K562 (cell line): Measurements from ENCODE around the gene NLRP6. TPM values are rescaled to one million over a fixed set of nuclear protein-coding genes. Genes with fewer than 3 reads are reported as not detected.

ENCODE experiments used
- ATF7 ChIP-seq: fragments of 450-650 bp; IDR thresholded peaks from 2 replicates; pipeline ENCODE4 v1.7.1; 2014; ENCODE audit warnings: mild to moderate bottlenecking, moderate library complexity
- CREB1 ChIP-seq, 2 experiments: sonication (generic) in 1 of 2; formaldehyde crosslinking in 1 of 2; IDR thresholded peaks; 2 replicates each; pipeline versions ENCODE4 v1.6.1 to v1.8.0; 2012 to 2022; ENCODE audit warnings: inconsistent platforms in 1 of 2, mild to moderate bottlenecking in 1 of 2, missing genetic modification reagents in 1 of 2, moderate library complexity in 1 of 2
- CREB3 ChIP-seq: fragments of 450-650 bp; conservative IDR thresholded peaks from 2 replicates; pipeline ENCODE4 v1.6.1; 2016; ENCODE audit warnings: missing genetic modification characterization, low read depth, mild to moderate bottlenecking, missing compliant biosample characterization, moderate library complexity
- DIDO1 ChIP-seq: fragments of 450-650 bp; IDR thresholded peaks from 2 replicates; pipeline ENCODE4 v1.6.1; 2016; ENCODE audit warnings: low read depth, missing biosample characterization, missing genetic modification characterization
- E2F3 ChIP-seq: fragments of 250-450 bp; sonication (Bioruptor Pico); IDR thresholded peaks from 2 replicates; pipeline ENCODE4 v1.4.0; 2020; ENCODE audit warnings: mild to moderate bottlenecking
- GATAD2B ChIP-seq: fragments of 450-650 bp; IDR thresholded peaks from 2 replicates; pipeline ENCODE4 v1.6.1; 2017; ENCODE audit warnings: mild to moderate bottlenecking, borderline replicate concordance
- HNRNPH1 ChIP-seq: fragments of 200-400 bp; formaldehyde crosslinking; optimal IDR thresholded peaks from 2 replicates; pipeline ENCODE3; 2017; ENCODE audit warnings: low read depth, mild to moderate bottlenecking, low read length, moderate library complexity
- JUND ChIP-seq, 2 experiments: IDR thresholded peaks; 2 replicates in 1 of 2; 3 replicates in 1 of 2; pipeline ENCODE4 v1.6.1; 2011; ENCODE audit warnings: borderline replicate concordance in 2 of 2, low read depth in 2 of 2, low read length in 2 of 2, improper control_type of control experiment in 1 of 2, missing biosample characterization in 1 of 2, missing genetic modification characterization in 1 of 2, missing genetic modification reagents in 1 of 2
- MAFF ChIP-seq: IDR thresholded peaks from 2 replicates; pipeline ENCODE4 v1.6.1; 2012; ENCODE audit warnings: low read length, improper control_type of control experiment
- MITF ChIP-seq: IDR thresholded peaks from 2 replicates; pipeline ENCODE4 v1.6.1; 2014; ENCODE audit warnings: antibody characterized with exemption
- MTF1 ChIP-seq: fragments of 250-450 bp; sonication (Bioruptor Pico); IDR thresholded peaks from 2 replicates; pipeline ENCODE4 v1.9.0; 2021; ENCODE audit warnings: moderate library complexity, mild to moderate bottlenecking, inconsistent platforms, borderline replicate concordance
- NUFIP1 ChIP-seq: fragments of 450-650 bp; IDR thresholded peaks from 2 replicates; pipeline ENCODE4 v1.6.1; 2018; ENCODE audit not compliant: partially characterized antibody
- PCBP1 ChIP-seq: fragments of 200-400 bp; formaldehyde crosslinking; IDR thresholded peaks from 2 replicates; pipeline ENCODE4 v1.6.1; 2018; ENCODE audit warnings: mild to moderate bottlenecking, low read depth, low read length; ENCODE audit not compliant: poor library complexity, severe bottlenecking
- SOX6 ChIP-seq: fragments of 450-650 bp; IDR thresholded peaks from 2 replicates; pipeline ENCODE4 v1.6.1; 2014; ENCODE audit warnings: mild to moderate bottlenecking
- TBP ChIP-seq: optimal IDR thresholded peaks from 2 replicates; pipeline ENCODE3; 2011; ENCODE audit warnings: low read depth, low read length, improper control_type of control experiment
- ZBTB33 ChIP-seq: sonication (generic); formaldehyde crosslinking; IDR thresholded peaks from 2 replicates; pipeline ENCODE4 v1.8.1; 2023; ENCODE audit warnings: mild to moderate bottlenecking, missing genetic modification reagents
- ZC3H8 ChIP-seq: fragments of 450-650 bp; IDR thresholded peaks from 2 replicates; pipeline ENCODE4 v1.6.1; 2017
- ZNF23 ChIP-seq: fragments of 250-450 bp; sonication (Bioruptor Pico); IDR thresholded peaks from 2 replicates; pipeline ENCODE4 v1.4.0; 2020; ENCODE audit warnings: mild to moderate bottlenecking
- ZNF282 ChIP-seq: sonication (generic); formaldehyde crosslinking; IDR thresholded peaks from 2 replicates; pipeline ENCODE4 v1.8.1; 2023; ENCODE audit warnings: missing genetic modification reagents
- ZNF764 ChIP-seq: fragments of 250-450 bp; sonication (Bioruptor Pico); IDR thresholded peaks from 2 replicates; pipeline ENCODE4 v1.4.0; 2020; ENCODE audit warnings: low read depth, mild to moderate bottlenecking, moderate library complexity
- ZZZ3 ChIP-seq: fragments of 450-650 bp; IDR thresholded peaks from 2 replicates; pipeline ENCODE4 v1.6.1; 2016; ENCODE audit warnings: antibody characterized with exemption, mild to moderate bottlenecking, moderate library complexity
- polyA plus RNA-seq, 8 experiments: library from polyadenylated mRNA; depleted of rRNA in 4 of 8; stranded (reverse) in 5 of 8; unstranded in 3 of 8; fragments of >200 nt; fragmentation: Nextera tagmentation in 2 of 8; fragmentation: Illumina TruSeq in 1 of 8; extraction: Ambion mirVana in 2 of 8; extraction: Trizol in 1 of 8; gene quantifications; 2 replicates each; pipeline versions ENCODE4 v1.2.1 to v1.2.3, GENCODE V29; 2011 to 2014; ENCODE audit warnings: inconsistent platforms in 1 of 8, missing spikeins in 1 of 8
- total RNA-seq, 7 experiments: library from RNA; depleted of rRNA in 6 of 7; stranded (reverse); fragments of >200 nt in 6 of 7; fragmentation: Illumina TruSeq in 2 of 7; extraction: Trizol in 2 of 7; gene quantifications; 2 replicates each; pipeline versions ENCODE4 v1.2.1 to v1.2.3, GENCODE V29; 2011 to 2021; ENCODE audit warnings: low replicate concordance in 1 of 7

The NLRP6 gene
- total and polyA plus RNA-seq, 9 of the 15 experiments (the other 6 are each of a cell fraction or from before 2014, with no cell fraction given) = 0.03 to 0.18 (median 0.15) TPM; not detected in 5

- TF ChIP-seq MITF = no peak
- no peak for TF ChIP-seq GATAD2B
- TF ChIP-seq HNRNPH1 = no peak
- TF ChIP-seq MAFF = no peak
- no peak for TF ChIP-seq DIDO1 (tag)
- TF ChIP-seq ZNF764 = no peak
- peak; percentile 77 for TF ChIP-seq CREB1 (IDR thresholded peaks at IDR 0.05)
- no peak; the same call in 1 of the 2 replicates for TF ChIP-seq CREB1 (CRISPR knock-in tag; IDR thresholded peaks at IDR 0.05)
- TF ChIP-seq MTF1 (CRISPR knock-in tag) = no peak
- TF ChIP-seq NUFIP1 = no peak
- no peak for TF ChIP-seq ZBTB33 (CRISPR knock-in tag)
- peak; percentile 53; the same call in 1 of the 2 replicates for TF ChIP-seq SOX6
- TF ChIP-seq CREB3 (tag) = no peak
- no peak for TF ChIP-seq ZNF23
- TF ChIP-seq TBP = peak; percentile 55
- TF ChIP-seq ZNF282 (CRISPR knock-in tag) = no peak
- peak; percentile 52; the same call in 1 of the 2 replicates for TF ChIP-seq E2F3 (CRISPR knock-in tag)
- TF ChIP-seq ATF7 = no peak
- no peak for TF ChIP-seq ZC3H8
- TF ChIP-seq JUND (IDR thresholded peaks at IDR 0.05; ENCODE audit: borderline replicate concordance, low read depth, low read length) = 0 out of 2 replicates have a peak, but pooled peaks have one; percentile 23
- TF ChIP-seq JUND (tag; IDR thresholded peaks at IDR 0.05; ENCODE audit: borderline replicate concordance, low read depth, low read length) = no peak
- no peak; the same call in 1 of the 2 replicates for TF ChIP-seq ZZZ3
- TF ChIP-seq PCBP1 = no peak
Observed at GRCh38 chr11:235997-236773, 42.0 kb upstream of the NLRP6 start, which contains the start of gene SIRT3 (continued).
